Left renal pelvis (tissue), 4 donors: ENCODE data around the gene PRICKLE2. TPM values are rescaled to one million over a fixed set of nuclear protein-coding genes. Genes with fewer than 3 reads are reported as not detected.
"Not testable (repeated sequence)": the region's sequence is repeated elsewhere in the genome, so short reads cannot be mapped to it uniquely, and the experiment has no call there.

Source experiments
- DNase-seq, 4 donors: peaks; one replicate each; pipeline ENCODE4 v3.0.0-alpha.2; 2013; ENCODE audit warnings: low read depth in 4 of 4, low spot score in 3 of 4
- polyA plus RNA-seq, 4 donors: library from polyadenylated mRNA; unstranded; fragments of 120-200 nt; gene quantifications; one replicate each; pipeline ENCODE4 v1.2.1, GENCODE V29; 2013; ENCODE audit not compliant: insufficient read length in 4 of 4

PRICKLE2 gene
- polyA plus RNA-seq, 4 donors, result 19.3 to 20.8 (median 20.0) TPM

GRCh38 chr3:64107190-64107589, 118.1 kb downstream of the PRICKLE2 start:
- DNase-seq, result no peak

DNA sequence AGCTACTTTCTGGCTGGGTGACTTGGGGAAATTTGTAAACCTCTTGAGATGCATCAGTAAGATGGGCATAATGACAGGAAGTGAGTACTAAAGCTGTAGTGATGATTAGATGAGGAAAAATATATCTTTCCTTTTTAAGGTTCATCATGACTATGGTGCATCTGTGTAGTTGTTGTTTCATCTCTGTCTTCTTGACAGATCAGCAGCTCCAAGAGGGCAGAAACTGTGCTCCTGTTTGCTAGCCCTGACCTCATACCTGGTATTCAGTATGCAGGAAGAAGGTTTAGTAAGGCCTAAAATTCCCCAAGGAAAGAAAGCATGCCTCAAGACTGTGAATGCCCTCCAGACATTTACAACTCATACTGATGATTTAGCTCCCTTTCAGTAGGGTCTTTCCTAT, 119.5 kb downstream of the PRICKLE2 start:
- DNase-seq, result no peak

DNA sequence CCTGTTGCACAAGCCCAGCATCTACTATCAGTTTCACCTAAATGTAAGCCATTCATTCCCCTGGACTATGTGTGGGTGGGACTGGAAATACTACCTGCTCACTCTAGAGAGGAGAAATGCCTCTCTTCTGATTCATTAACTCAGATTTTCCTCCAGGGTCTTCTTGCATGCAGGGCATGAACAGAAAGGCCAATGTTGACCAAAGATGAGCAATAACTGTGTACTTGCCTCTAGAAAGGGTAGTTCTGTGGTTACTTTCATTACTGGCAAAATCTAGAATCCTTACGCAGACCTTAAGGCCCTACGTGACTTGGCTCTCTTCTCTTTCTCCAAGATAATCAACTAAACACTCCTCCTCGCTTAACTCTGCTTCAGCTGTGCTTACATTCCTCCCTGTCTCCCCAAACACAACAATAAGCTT, 120.6 kb downstream of the PRICKLE2 start:
- DNase-seq, result no peak

DNA sequence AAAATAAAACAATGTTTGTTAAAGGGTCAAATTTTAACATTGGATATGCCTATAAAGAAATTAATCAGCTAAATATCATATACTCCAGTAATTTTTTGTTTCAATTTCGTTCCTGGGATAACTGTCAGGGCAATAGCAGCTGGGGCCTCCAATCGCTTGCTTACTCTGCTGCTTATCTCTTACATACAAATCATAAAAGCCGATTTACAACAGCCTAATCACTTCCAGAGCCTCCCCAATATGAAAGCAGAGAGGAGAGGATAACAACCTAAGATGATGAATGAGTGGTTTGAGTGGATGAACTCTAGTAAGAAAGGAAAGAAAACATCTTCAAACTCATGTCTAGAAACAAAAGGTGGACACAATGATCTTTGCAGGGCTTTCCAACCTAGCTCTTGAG, 121.3 kb downstream of the PRICKLE2 start:
- no peak for DNase-seq

- no peak for DNase-seq
Observed at GRCh38 chr3:64103131-64103530, 122.1 kb downstream of the PRICKLE2 start.

GRCh38 chr3:64102147-64102546, 123.1 kb downstream of the PRICKLE2 start:
- DNase-seq, result no peak

DNA sequence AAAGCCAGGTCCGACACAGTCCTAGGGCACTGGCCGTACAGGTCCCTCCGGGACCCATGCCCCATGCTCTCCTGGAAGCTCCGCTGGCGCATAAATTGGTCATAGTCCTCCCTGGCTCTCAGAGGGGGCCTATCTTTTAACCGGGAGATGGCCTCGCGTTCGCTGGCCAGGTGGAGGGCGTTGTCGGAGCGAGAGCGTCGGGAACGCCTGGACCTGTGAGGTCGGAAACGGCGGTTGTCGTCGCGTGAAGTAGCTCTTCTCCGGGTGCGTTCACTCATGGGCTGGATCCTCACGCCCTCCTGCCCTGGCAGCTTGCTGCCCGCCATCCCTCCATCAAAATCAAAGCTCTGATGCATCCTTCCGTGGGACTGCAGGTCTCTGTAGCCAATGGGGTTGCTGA, 126.0 kb downstream of the PRICKLE2 start:
- no peak for DNase-seq

DNA sequence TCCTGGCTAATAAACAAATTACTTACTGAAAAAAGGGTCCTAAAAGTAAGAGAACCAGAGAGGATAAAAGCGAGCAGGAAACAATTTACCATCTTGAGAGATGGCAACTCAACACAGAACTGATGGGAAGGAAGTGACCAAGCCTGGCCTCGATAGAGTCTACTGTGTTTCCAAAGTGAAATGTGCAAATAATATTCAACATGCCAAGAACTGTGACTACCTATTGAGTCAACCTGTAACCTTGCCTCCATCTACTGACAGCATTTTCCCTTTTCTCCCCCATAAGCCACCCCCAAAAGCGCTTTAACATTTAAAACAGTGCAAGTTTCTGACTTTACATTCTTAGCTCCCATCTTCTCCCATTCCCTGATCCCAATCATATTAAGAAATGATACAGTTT, 126.6 kb downstream of the PRICKLE2 start:
- DNase-seq, result no peak

- DNase-seq, result no peak
Observed at GRCh38 chr3:64097920-64098319, 127.3 kb downstream of the PRICKLE2 start.

- no peak for DNase-seq
Observed at GRCh38 chr3:64095802-64096201, 129.5 kb downstream of the PRICKLE2 start.

DNA sequence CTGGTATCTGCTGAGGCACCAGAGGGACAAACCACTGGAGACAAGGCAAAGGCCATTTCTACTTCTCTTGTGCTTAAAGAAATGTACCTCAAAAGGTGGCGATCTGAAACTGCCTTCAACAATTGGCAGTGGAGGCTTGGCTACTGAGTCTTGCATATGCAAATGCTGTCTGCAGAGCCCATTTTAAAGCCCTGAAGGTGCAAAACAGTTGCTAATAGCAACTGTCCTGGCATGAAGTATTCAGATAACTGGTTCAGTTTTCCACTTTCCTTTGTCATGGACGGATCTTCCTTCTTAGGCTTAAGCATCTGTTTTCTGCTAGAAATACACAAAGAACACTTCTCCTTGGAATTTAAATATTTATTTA, 130.6 kb downstream of the PRICKLE2 start:
- DNase-seq, result no peak

DNA sequence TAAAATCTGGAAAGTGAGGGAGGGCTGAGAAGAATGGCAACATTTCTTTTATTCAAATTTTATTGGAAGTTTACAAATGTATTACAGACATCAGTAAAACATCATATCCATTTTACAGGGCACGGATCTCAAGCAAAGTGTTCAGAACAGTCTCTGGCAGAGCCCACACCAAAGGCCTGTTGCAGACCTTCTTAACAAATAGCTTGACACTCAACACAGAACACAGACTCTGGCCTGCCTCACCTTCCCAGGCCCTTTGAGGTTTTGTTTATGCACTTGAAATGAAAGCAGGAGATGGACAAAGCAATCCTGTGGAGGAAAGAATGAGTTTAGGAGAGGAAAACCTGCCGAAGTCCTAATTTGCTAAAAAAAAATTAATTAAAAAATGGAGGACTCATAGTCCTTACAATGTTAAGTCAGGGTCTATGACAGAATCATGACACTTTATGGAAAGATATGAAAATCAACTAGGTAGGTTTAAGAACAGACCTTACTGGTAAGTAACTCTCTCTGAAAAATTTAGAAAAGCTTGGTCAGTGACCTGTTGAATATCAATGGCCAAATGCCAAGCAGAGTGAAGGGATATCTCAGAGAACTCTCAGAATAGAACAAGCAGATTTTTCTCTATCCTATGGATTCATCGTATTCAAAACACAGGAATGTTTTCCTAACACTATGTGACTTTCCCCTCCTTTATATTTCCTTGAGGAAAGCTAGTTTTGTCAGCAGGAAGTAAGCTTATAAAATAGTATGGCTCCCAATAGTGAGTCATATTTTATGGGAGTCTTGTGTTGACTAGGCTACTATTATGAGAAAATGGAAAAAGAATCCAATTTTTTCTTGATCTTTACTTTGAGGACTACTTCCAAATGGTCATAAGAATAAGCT, 131.2 kb downstream of the PRICKLE2 start:
- no peak for DNase-seq

GRCh38 chr3:64093211-64093610, 132.1 kb downstream of the PRICKLE2 start:
- no peak for DNase-seq

- DNase-seq, result no peak
Observed at GRCh38 chr3:64091501-64091900, 133.8 kb downstream of the PRICKLE2 start.

DNA sequence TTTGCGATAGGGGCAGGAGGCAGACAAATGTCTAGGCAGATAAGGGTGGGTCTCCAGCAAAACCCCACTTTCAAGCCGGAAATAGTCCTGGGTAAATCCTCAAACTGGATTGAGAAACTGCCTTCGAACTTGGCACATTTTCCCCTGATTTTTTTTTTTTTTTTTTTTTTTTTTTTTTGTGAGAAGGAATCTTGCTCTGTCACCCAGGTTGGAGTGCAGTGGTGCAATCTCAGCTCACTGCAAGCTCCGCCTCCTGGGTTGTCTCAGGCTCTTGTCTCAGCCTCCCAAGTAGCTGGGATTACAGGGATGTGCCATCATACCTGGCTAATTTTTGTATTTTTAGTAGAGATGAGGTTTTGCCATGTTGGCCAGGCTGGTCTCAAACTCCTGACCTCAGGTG, 135.9 kb downstream of the PRICKLE2 start:
- DNase-seq, result not testable (repeated sequence)

DNA sequence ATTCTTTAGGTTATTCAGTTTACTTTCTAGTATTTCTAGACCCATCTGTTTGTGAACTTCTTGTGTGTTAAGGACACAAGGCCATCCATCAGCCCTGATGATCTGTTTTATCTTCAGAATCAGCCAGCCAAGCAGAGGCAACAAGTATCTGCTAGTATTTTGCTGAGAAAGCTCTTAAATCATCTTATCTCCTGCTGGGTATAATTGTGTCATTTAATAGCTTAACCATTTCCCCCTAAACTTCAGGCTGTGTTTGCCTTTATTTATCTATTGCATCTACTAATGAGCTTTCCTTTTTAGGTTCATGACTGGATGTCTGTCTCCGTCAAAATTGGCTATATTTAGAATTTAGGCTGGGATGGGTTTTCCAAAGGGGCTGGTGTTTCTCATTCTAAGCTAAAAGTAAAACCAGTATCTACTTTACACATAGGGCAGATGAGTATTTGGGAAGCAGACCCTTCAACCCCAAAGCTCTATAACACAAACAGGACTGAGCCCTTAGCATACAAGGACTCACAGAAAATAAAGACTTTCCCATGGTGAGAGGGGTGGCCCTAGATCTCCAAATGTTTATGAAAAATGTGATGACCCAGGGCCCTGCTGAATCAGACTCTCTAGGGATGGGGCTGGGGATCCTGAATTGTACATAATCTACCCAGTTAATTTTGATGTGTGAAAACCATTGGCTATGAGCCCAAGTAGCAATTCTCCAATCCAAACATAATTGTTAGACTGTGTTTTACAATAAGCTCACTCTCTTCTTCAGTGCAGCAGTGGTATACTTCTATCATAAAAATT, 136.7 kb downstream of the PRICKLE2 start:
- DNase-seq, result no peak

- DNase-seq, result no peak
Observed at GRCh38 chr3:64086479-64087252, 138.6 kb downstream of the PRICKLE2 start.

GRCh38 chr3:64084640-64085039, 140.6 kb downstream of the PRICKLE2 start:
- no peak for DNase-seq

GRCh38 chr3:64083575-64083974, 141.7 kb downstream of the PRICKLE2 start:
- DNase-seq, result no peak

DNA sequence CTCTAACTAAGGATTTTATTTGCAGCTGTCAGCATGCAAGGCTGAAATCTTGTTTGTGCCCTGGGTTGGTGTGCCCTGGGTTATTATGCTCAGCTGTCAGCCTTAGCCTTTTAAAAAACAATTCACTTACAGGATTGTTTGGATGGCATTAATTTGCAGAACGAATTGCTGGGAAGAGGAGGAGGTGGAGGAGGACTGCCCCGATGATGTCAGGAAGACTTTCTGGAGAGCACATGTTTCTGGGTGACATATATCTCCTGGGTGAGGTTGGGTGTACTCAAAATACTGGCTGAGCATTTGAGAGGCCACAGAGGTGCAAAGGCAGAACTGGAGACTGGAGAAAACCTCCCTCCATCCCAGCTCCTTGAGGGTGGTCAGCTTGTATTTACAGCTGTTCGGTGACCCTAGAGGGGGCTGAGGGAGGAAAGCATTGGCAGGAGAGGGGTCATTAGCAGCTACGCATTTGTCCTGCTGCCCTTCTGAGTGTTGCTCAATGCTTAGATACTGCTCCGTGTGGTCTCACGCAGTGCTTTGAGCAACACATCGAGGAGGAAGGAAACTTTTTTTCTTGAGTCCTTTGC, 142.2 kb downstream of the PRICKLE2 start:
- DNase-seq, result no peak

GRCh38 chr3:64082411-64082810, 142.9 kb downstream of the PRICKLE2 start:
- no peak for DNase-seq
